Activated CD8-positive, alpha-beta memory T cell treated with anti-CD3 and anti-CD28 coated beads, Interleukin-2, amount 50 U/mL, for 1 hour (primary cell): ENCODE data around the gene SLC25A10.
A peak's percentile ranks its signal among the peaks of the same experiment; 100 is the strongest.
"Not testable (repeated sequence)": the region's sequence is repeated elsewhere in the genome, so short reads cannot be mapped to it uniquely, and the experiment has no call there.

Experiments
- DNase-seq: peaks from one replicate; pipeline ENCODE4 v3.0.0-alpha.2; 2020; ENCODE audit errors: extremely low read depth

The SLC25A10 gene

DNA sequence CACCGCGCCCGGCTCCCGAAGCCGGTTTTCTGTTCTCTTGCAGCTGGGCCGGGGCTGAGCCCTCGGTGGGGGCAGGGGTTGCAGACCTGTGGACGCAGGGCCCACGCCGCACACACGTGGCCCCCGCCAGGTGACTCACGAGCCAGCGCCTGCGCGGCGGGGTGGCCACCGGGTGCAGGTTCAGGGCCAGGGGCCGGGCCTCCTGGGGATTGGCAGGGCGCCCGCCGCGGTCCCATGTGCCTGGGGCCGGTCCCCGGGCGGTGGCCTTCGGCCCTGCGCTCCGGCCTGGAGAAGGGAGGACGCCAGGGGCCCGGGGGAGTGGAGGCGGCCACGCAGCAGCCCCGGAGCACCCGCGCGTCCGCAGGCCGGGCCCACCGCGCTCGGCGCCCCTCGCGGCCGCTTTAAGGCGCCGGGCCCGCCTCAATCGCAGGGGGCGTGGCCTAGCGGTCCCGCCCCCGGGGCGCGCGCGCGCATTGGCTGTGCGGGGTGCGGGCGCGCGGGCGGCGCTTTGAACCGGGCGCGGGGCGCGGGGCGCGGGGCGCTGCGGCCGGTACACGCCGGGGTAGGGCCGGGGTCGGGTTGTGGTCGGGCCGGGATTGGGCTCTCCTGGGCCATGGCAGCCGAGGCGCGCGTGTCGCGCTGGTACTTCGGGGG lies at the start of gene SLC25A10:
Gene SLC25A10 (plus strand): TSS at position 471 of the 654 bp plus-strand sequence. CDS start 143 bp downstream, at position 614.
- no peak for DNase-seq

- DNase-seq, result no peak
Measured at GRCh38 chr17:81664051-81664470, 48.0 kb upstream of the SLC25A10 start.

DNA sequence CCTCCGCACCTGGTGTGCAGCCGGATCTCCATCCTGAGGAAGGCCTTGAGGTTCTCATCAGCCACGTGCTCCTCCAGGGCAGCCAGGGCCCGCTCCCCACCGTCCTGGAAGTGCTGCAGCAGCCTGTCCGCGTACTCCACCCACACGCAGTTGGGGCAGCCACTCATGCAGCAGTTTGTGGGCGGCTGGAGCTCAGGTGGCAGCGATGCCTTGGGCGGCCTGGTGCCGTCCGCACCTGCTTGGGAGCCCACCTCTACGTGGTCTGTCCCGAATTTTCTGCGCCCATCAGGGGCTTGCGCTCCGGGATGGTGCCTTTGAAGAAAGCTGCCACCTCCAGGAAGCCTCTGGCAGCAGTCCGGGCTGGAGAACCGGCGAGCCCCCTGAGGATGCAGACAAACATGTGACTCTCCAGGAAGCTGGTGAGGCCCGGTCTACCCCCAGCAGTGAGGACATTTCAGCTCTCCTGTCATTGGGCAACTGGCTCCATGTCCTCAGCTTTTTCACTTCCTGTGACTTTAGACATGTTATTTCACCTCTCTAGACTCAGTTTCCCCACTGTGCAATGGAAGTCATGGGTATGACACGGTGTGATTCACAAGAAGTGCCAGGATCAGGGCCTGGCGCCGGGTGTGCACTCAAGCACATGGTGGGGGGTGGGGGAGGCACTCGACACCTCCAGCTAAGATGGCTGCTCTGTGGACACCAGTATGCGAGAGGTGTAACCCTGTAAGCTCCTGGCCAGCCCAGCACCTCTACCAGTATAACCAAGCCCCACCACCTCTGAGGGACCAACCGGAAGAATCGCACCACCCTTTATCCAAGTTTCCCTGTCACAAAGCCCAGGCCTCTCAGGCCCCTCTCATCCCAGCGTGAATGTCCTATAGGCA lies 46.6 kb upstream of the SLC25A10 start:
- no peak for DNase-seq

- no peak for DNase-seq
Measured at GRCh38 chr17:81666092-81666341, 46.1 kb upstream of the SLC25A10 start.

DNA sequence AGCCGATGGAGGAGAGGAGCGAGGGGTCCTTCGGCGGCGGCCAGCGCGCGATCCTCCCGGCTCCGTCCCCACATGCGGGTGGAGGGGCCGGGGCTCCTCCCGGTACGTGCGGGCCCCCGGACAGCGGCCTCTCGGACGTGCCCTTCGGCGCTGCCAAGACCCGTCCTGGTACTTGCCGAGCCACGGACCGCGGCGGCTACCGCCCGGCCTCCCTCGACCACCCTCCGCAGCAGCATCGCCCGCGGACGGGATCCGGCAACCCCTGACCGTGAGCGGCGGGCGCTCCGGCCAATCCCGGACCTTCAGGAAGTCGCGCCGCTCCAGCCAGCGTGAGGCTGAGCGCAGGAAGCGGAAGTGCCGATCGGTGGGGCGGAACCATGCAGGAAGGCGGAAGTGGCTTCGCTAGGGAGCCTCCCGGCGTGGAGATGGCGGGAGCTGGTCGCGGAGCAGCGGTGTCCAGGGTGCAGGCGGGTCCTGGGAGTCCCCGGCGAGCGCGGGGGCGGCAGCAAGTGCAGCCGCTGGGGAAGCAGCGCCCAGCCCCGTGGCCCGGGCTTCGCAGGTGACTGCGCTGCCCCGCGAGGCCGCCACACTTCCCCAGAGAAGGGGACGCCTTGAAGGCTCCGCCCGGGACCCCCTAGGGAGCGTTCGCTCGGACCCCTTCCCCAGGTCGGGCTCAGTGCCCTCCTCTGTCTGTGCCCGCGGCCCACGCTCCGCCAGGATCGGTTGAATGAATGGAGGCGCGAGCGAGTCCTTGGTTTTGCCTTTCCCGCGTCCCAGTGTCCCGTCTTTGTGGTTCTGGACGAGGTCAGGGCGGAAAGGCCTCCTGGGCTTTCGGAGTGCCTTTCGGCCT lies 45.5 kb upstream of the SLC25A10 start, which contains the start of the genes CCDC137 and OXLD1:
Gene CCDC137 (plus strand): TSS at position 396 of the 850 bp plus-strand sequence. CDS start 30 bp downstream, at position 426.
Gene OXLD1 (minus strand): TSS at position 264 of the 850 bp plus-strand sequence. CDS start 28 bp downstream, at position 236.
- DNase-seq, result peak; percentile 78

DNA sequence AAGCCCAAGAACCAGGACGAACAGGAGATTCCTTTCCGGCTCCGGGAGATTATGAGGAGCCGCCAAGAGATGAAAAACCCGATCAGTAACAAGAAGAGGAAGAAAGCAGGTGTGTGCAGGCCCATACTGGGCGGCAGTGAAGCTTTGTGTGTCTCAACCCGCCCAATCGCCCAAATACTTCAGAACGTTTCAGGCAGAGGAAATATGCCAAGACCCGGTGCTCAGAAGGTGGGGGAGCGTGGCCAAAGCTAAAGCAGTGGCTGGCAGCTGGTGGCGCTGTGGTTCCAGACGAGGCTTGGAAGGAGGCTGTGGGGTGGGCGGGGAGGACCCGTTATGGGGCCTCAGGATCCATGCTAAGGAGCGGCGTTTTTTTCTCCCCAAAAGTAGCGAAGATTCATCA lies 44.3 kb upstream of the SLC25A10 start:
- DNase-seq, result no peak

DNA sequence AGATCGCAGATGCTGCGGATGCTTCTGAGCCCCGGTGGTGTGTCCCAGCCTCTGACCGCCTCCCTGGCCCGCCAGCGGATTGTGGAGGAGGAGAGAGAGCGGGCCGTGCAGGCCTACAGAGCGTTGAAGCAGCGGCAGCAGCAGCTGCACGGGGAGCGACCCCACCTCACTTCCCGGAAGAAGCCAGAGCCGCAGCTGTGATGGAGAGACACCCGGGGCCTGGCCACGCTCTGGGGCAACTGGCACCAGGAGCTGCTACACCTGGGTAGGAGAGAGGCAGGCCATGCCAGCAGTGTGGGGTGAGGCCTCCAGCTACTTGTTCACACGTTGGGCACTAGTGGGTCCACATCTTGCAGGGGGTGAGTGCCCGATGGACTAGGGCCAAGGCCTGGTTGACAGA lies 39.6 kb upstream of the SLC25A10 start:
- no peak for DNase-seq

GRCh38 chr17:81672954-81673353 lies 39.1 kb upstream of the SLC25A10 start:
- no peak for DNase-seq

GRCh38 chr17:81673561-81674258 lies 38.4 kb upstream of the SLC25A10 start:
- DNase-seq, result no peak

DNA sequence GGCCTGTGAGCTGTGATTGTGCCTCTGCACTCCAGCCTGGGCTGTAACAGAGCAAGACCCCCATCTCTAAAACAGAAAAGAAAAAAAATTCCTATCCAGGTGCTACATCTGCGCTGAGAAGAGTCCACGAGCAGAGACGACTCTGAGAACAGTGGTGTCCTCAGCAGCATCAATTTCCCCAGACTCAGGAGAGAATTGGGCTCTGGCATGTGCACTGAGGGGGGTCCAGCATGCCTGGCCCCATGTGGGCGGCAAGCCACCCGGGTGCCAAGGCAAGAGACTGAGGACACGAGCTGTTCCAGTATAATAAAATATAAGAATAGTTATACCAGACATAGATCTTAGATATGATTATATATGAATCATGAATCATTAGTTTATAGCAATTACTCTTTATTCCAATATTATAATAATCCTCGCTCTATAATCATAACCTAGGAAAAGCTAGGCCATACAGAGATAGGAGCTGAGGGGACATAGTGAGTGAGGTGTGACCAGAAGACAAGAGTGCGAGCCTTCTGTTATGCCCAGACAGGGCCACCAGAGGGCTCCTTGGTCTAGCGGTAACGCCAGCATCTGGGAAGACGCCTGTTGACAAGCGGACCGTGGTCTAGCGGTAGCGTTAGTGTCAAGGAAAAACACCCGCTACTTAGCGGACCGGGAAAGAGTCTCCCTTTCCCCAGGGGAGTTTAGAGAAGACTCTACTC lies 36.4 kb upstream of the SLC25A10 start:
- DNase-seq, result not testable (repeated sequence)

DNA sequence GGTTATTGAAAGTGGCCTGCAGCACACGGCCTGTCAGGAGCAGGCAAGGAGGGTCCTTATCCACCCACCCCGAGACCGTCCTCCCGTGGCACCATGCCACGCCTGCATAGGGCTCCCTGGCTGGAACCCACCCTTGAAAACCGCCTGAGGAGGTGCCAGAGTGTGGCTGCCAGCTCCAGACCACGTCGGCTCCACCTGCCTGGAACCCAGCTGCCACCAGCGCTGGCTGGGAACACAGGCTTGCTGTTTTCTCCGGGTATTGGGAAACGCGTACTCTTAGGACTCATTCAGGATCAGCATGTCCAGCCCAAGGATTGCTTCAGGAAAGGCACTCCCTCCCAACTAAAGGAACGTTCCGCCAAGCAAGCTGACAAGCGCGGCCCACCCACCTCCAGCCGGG lies 35.2 kb upstream of the SLC25A10 start:
- no peak for DNase-seq

GRCh38 chr17:81680150-81680549 lies 31.9 kb upstream of the SLC25A10 start:
- no peak for DNase-seq

GRCh38 chr17:81681672-81682071 lies 30.4 kb upstream of the SLC25A10 start:
- no peak for DNase-seq

DNA sequence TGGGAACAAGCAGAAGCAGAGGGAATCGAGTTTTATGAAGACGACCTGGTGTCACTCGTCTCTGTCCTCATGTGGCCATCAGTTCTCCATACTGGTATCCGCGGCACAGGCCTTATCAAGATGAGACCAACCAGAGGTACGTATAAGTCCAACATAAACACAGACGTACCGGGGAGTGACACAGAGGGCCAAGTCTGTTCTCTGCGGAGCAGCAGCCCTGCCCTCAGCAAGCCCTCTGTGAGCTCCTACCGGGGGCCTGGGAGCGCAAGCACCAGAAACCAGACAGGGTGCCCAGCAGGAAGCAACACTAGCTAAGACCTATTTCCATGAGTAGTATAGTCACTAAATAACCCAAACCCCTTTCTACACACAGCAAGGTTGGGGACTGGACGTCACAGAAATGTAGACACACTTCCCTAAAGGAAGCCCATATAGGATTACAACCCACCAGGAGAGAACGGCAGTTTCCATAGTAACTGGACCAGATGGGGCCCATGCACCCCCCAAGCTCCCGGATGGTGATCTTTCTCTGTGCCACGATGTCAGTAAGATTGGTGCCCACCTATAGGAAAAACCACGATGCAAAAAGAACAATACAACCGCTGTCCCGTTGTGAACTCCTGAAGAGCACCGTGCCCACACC lies 29.4 kb upstream of the SLC25A10 start:
- no peak for DNase-seq

- DNase-seq, result no peak
Measured at GRCh38 chr17:81683208-81683583, 28.9 kb upstream of the SLC25A10 start.

- DNase-seq, result peak; percentile 93
Measured at GRCh38 chr17:81683584-81684441, 28.3 kb upstream of the SLC25A10 start, which contains the start of the genes ARL16 and HGS. TSS of gene ARL16 (minus strand) at chr17:81683797. CDS start at chr17:81683753, 44 bp downstream. TSS of gene HGS (plus strand) at chr17:81684011. CDS start at chr17:81684067, 56 bp downstream.

DNA sequence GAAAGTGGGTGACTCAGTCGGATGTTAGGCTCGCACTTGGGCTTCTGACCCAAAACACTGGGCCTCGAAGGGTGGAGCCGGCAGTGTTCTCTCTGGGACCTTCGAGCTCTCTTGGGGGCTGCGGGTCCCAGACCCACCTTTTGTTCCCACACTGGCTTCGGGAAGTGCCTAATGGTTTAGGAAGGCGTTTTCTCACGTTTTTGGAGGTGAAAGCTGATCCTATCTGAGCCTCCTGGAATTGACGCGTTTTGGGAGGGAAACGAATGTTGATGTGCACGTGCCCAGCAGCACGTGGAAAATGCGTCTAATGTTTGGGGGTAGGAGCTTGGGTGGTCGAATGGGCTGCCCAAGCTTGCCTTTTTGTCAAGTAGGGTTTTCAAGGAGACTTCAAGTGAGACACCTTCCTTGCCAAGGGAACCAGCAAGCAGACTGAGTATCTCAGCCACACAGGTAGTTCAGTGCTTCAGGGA lies 27.6 kb upstream of the SLC25A10 start:
- no peak for DNase-seq

GRCh38 chr17:81685108-81685507 lies 27.0 kb upstream of the SLC25A10 start:
- DNase-seq, result no peak

DNA sequence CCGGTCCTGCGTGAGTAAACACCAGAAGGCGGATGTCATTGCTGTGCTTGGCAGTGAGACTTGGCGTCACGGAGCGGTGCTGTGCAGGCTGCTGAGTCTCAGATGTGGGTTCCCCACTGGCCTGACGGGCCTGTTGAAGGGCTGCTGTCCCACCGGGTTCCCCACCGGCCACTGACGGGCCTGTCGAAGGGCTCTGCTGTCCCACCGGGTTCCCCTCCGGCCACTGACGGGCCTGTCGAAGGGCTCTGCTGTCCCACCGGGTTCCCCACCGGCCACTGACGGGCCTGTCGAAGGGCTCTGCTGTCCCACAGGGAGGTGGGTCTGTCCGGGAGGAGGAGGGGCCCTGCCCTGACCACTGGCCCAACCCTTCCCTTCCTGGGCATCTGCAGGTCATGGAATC lies 25.5 kb upstream of the SLC25A10 start:
- no peak for DNase-seq
